Spleen (tissue), 11 donors: ENCODE results near the gene JAML. TPM values are rescaled to one million over a fixed set of nuclear protein-coding genes. Genes with fewer than 3 reads are reported as not detected.

Source experiments
- DNase-seq: peaks from one replicate; pipeline ENCODE4 v3.0.0-alpha.2; 2020
- H3K27ac ChIP-seq, 8 donors: fragments of 200-600 bp; sonication (generic) in 7 of 8; 1 replicate in 4 of 8; 2 replicates in 4 of 8; pipeline versions ENCODE4 v1.5.0 to v1.8.0; 2016 to 2021; ENCODE audit warnings: inconsistent platforms in 4 of 8, mild to moderate bottlenecking in 4 of 8, moderate library complexity in 1 of 8
- H3K27me3 ChIP-seq, 7 donors: fragments of 200-600 bp; sonication (generic) in 6 of 7; replicated peaks in 1 of 7; 1 replicate in 4 of 7; 2 replicates in 3 of 7; pipeline versions ENCODE4 v1.5.0 to v1.8.0; 2016 to 2021; ENCODE audit warnings: inconsistent platforms in 3 of 7, mild to moderate bottlenecking in 1 of 7
- H3K36me3 ChIP-seq, 6 donors: fragments of 200-600 bp; sonication (generic) in 5 of 6; 1 replicate in 4 of 6; 2 replicates in 2 of 6; pipeline versions ENCODE4 v1.5.0 to v1.8.0; 2016 to 2021; ENCODE audit warnings: inconsistent platforms in 2 of 6
- H3K4me1 ChIP-seq, 6 donors: fragments of 200-600 bp; sonication (generic) in 5 of 6; 1 replicate in 3 of 6; 2 replicates in 3 of 6; pipeline versions ENCODE4 v1.5.0 to v1.8.0; 2016 to 2021; ENCODE audit warnings: inconsistent platforms in 3 of 6
- H3K4me3 ChIP-seq, 8 donors: fragments of 200-600 bp; sonication (generic) in 7 of 8; 1 replicate in 4 of 8; 2 replicates in 4 of 8; pipeline versions ENCODE4 v1.5.0 to v1.8.0; 2016 to 2021; ENCODE audit warnings: inconsistent platforms in 4 of 8, mild to moderate bottlenecking in 4 of 8, moderate library complexity in 2 of 8
- H3K9me3 ChIP-seq, 8 donors: fragments of 200-600 bp; sonication (generic) in 7 of 8; 1 replicate in 4 of 8; 2 replicates in 4 of 8; pipeline versions ENCODE4 v1.5.0 to v1.8.0; 2016 to 2021; ENCODE audit warnings: inconsistent platforms in 4 of 8
- CTCF ChIP-seq, 11 experiments: fragments of 200-600 bp in 7 of 11; fragments of 450-650 bp in 4 of 11; sonication (generic) in 4 of 11; IDR thresholded peaks in 8 of 11; conservative IDR thresholded peaks in 3 of 11; 1 replicate in 7 of 11; 2 replicates in 4 of 11; pipeline versions ENCODE4 v1.4.0 to v1.8.0; 2016 to 2021; ENCODE audit warnings: antibody characterized with exemption in 11 of 11, inconsistent platforms in 4 of 11, mild to moderate bottlenecking in 1 of 11
- POLR2A ChIP-seq, 3 donors: fragments of 450-650 bp; IDR thresholded peaks; one replicate each; pipeline ENCODE4 v1.5.1; 2017; ENCODE audit warnings: antibody characterized with exemption in 3 of 3, mild to moderate bottlenecking in 1 of 3
- POLR2AphosphoS5 ChIP-seq, 3 donors: sonication (generic); formaldehyde crosslinking; IDR thresholded peaks; one replicate each; pipeline ENCODE4 v1.5.1; 2017; ENCODE audit warnings: antibody characterized with exemption in 3 of 3
- WGBS, 5 donors: extraction: QIAGEN DNeasy Blood & Tissue Kit in 3 of 5; methylation state at CpG; one replicate each; pipeline versions ENCODE4 v1.1.5 to v1.1.7; 2013 to 2018; 5-methylcytosine and 5-hydroxymethylcytosine counted together
- intact Hi-C: fragments of 100-400 bp; cut with DNase I; formaldehyde crosslinking; loops from one replicate; pipeline ENCODE4 v1.15.0; 2023; ENCODE audit warnings: low total_unique reads
- polyA plus RNA-seq, 3 donors: library from polyadenylated mRNA; stranded (reverse); fragments of 200-250 nt; gene quantifications; one replicate each; pipeline ENCODE4 v1.2.1, GENCODE V29; 2013
- total RNA-seq, 7 donors: library from RNA; depleted of rRNA in 3 of 7; stranded (reverse); fragments of >200 nt in 3 of 7; fragmentation: NEBNext Ultra II Directional in 4 of 7; extraction: Animal tissue kit (Norgen Biotek cat#: 25700) in 4 of 7; gene quantifications; one replicate each; pipeline versions ENCODE4 v1.1.0 to v1.2.1, GENCODE V29; 2016 to 2021
- donor health status: healthy with polysubstance abuse.
- donor health status: DM: no; HTN: no; CAD: no; lungs with moderate emphysema.
- donor health status: DM: no; HTN: no; CAD: no.
- donor health status: Bipolar disorder and iron deficiency.
- donor health status: healthy.
- donor health status: DM: no; HTN: no; CAD: no.
- donor health status: DM: yes; HTN: yes; CAD: no.

JAML gene
- total and polyA plus RNA-seq, 10 donors, result 18.2 to 180 (median 89.3) TPM

GRCh38 chr11:118176778-118177134 is 48.1 kb downstream of the JAML start:
- WGBS, 5 donors, result 81 to 93% (median 90%) methylated on average over 4 of the region's 4 CpGs
- TF ChIP-seq POLR2A (IDR thresholded peaks at IDR 0.05), result no peak
- no peak for TF ChIP-seq CTCF (IDR thresholded peaks at IDR 0.05 in 8 of 11, conservative IDR thresholded peaks at IDR 0.05 in 3 of 11)
- TF ChIP-seq POLR2AphosphoS5 (IDR thresholded peaks at IDR 0.05), result no peak

GRCh38 chr11:118175993-118176777 is 48.6 kb downstream of the JAML start, which contains the start of gene SCN2B:
Gene SCN2B (minus strand): TSS chr11:118176639. CDS start chr11:118176431, 208 bp downstream.
- H3K4me3 ChIP-seq, result peak within 1 kb of the TSS in 1 of 8 donors; percentile 2
- no peaks in the 10 kb centered on the region for H3K36me3 ChIP-seq
- peaks cover 0 to 66% (median 12%) of the 10 kb centered on the region in 7 donors for H3K27me3 ChIP-seq
- H3K4me1 ChIP-seq, result peaks cover 0 to 20% (median 9%) of the 10 kb centered on the region in 6 donors
- H3K9me3 ChIP-seq, result no peaks in the 10 kb centered on the region
- TF ChIP-seq POLR2AphosphoS5 (IDR thresholded peaks at IDR 0.05), result no peak
- TF ChIP-seq CTCF (IDR thresholded peaks at IDR 0.05 in 8 of 11, conservative IDR thresholded peaks at IDR 0.05 in 3 of 11), result no peak
- no peak for TF ChIP-seq POLR2A (IDR thresholded peaks at IDR 0.05)
- DNase-seq, result no peak
- intact Hi-C loops, result no loop called here
- WGBS, 5 donors, result 49 to 59% (median 52%) methylated on average over 14 of the region's 14 CpGs
- no peak within 1 kb of the TSS for H3K27ac ChIP-seq

More at GRCh38 chr11:118176778-118177134, 48.1 kb downstream of the JAML start:
- intact Hi-C loops, result no loop called here
- Histone ChIP-seq H3K4me3 (no peak overlapping the region), H3K4me1 (peaks cover 0 to 14% (median 4%) of the 10 kb centered on the region in 6 donors), H3K36me3 (no peaks in the 10 kb centered on the region), H3K27ac (no peak overlapping the region), H3K27me3 (peaks cover 0 to 60% (median 9%) of the 10 kb centered on the region in 7 donors), H3K9me3 (no peaks in the 10 kb centered on the region)
- no peak for DNase-seq

GRCh38 chr11:118175031-118175992 is 49.5 kb downstream of the JAML start:
- Histone ChIP-seq H3K27ac (no peak overlapping the region), H3K4me1 (peaks cover 0 to 13% (median 7%) of the 10 kb centered on the region in 6 donors), H3K27me3 (peaks cover 0 to 69% (median 10%) of the 10 kb centered on the region in 7 donors), H3K36me3 (no peaks in the 10 kb centered on the region), H3K9me3 (no peaks in the 10 kb centered on the region), H3K4me3 (no peak overlapping the region)
- WGBS, 5 donors, result 59 to 78% (median 66%) methylated on average over 12 to 13 of the region's 13 CpGs
- TF ChIP-seq CTCF (IDR thresholded peaks at IDR 0.05 in 8 of 11, conservative IDR thresholded peaks at IDR 0.05 in 3 of 11), result no peak
- no peak for TF ChIP-seq POLR2A (IDR thresholded peaks at IDR 0.05)
- TF ChIP-seq POLR2AphosphoS5 (IDR thresholded peaks at IDR 0.05), result no peak
- intact Hi-C loops, result no loop called here
- no peak for DNase-seq
